GM23338 (cell line): Measurements from ENCODE around the gene CRACR2B. TPM values are rescaled to one million over a fixed set of nuclear protein-coding genes. Genes with fewer than 3 reads are reported as not detected.

Experiments
- ATAC-seq: fragments of 200-7000 bp; cut with Tn5 transposase; 3 replicates; pipeline ENCODE4 v1.9.1; 2020
- DNase-seq: peaks from one replicate; pipeline ENCODE4 v3.0.0-alpha.2; 2015; ENCODE audit warnings: low spot score
- H2AFZ ChIP-seq: fragments of 200-600 bp; sonication (generic); 2 replicates; pipeline ENCODE4 v1.8.0; 2016; ENCODE audit warnings: antibody characterized with exemption, mild to moderate bottlenecking, moderate library complexity
- H3F3A ChIP-seq: fragments of 200-600 bp; sonication (generic); replicated peaks from 2 replicates; pipeline ENCODE4 v1.8.0; 2017; ENCODE audit warnings: antibody characterized with exemption, mixed run types, low read depth
- H3K27ac ChIP-seq: fragments of 200-600 bp; sonication (generic); 2 replicates; pipeline ENCODE4 v1.6.1; 2016; ENCODE audit warnings: low read depth
- H3K27me3 ChIP-seq: fragments of 200-600 bp; sonication (generic); 2 replicates; pipeline ENCODE4 v1.8.0; 2016; ENCODE audit warnings: mild to moderate bottlenecking, mixed run types, moderate library complexity; ENCODE audit not compliant: insufficient read depth
- H3K36me3 ChIP-seq: fragments of 200-600 bp; sonication (generic); 2 replicates; pipeline ENCODE4 v1.8.0; 2016; ENCODE audit warnings: mild to moderate bottlenecking; ENCODE audit not compliant: insufficient read depth
- H3K4me1 ChIP-seq: fragments of 200-600 bp; sonication (generic); 2 replicates; pipeline ENCODE4 v1.8.0; 2016; ENCODE audit warnings: mild to moderate bottlenecking, moderate library complexity; ENCODE audit not compliant: insufficient read depth
- H3K4me2 ChIP-seq: fragments of 200-600 bp; sonication (generic); 2 replicates; pipeline ENCODE4 v1.7.1; 2017; ENCODE audit warnings: mixed run types
- H3K4me3 ChIP-seq: fragments of 200-600 bp; sonication (generic); 2 replicates; pipeline ENCODE4 v1.6.1; 2016; ENCODE audit warnings: mixed run types
- H3K79me2 ChIP-seq: fragments of 200-600 bp; sonication (generic); replicated peaks from 2 replicates; pipeline ENCODE4 v1.8.0; 2017; ENCODE audit warnings: mild to moderate bottlenecking; ENCODE audit not compliant: insufficient read depth
- H3K9me2 ChIP-seq: fragments of 200-600 bp; sonication (generic); 2 replicates; pipeline ENCODE4 v1.8.0; 2017; ENCODE audit not compliant: insufficient read depth
- H4K20me1 ChIP-seq: fragments of 200-600 bp; sonication (generic); replicated peaks from 2 replicates; pipeline ENCODE4 v1.8.0; 2017; ENCODE audit warnings: mild to moderate bottlenecking; ENCODE audit not compliant: insufficient read depth
- H3K27ac Mint-ChIP-seq: 2 replicates; pipeline ENCODE4 v1.8.0; 2020; ENCODE audit warnings: inconsistent platforms, mild to moderate bottlenecking, moderate library complexity, mixed read lengths
- H3K27me3 Mint-ChIP-seq: 3 replicates; pipeline ENCODE4 v1.8.0; 2022; ENCODE audit warnings: low read depth, mild to moderate bottlenecking, moderate library complexity, mixed read lengths, inconsistent platforms; ENCODE audit not compliant: insufficient read depth, poor library complexity
- H3K36me3 Mint-ChIP-seq: 3 replicates; pipeline ENCODE4 v1.8.0; 2021; ENCODE audit warnings: low read depth, mild to moderate bottlenecking, inconsistent platforms, moderate library complexity, mixed read lengths
- H3K4me1 Mint-ChIP-seq: 3 replicates; pipeline ENCODE4 v1.8.0; 2020; ENCODE audit warnings: mild to moderate bottlenecking, inconsistent platforms, mixed read lengths
- H3K4me3 Mint-ChIP-seq: 3 replicates; pipeline ENCODE4 v1.8.0; 2021; ENCODE audit warnings: moderate library complexity, mild to moderate bottlenecking, inconsistent platforms, mixed read lengths
- H3K9me3 Mint-ChIP-seq: 3 replicates; pipeline ENCODE4 v1.8.0; 2020; ENCODE audit warnings: moderate library complexity, mild to moderate bottlenecking, inconsistent platforms, mixed read lengths
- NANOG ChIP-seq: IDR thresholded peaks from 2 replicates; pipeline ENCODE4 v1.6.1; 2016; ENCODE audit warnings: antibody characterized with exemption, borderline replicate concordance
- polyA plus RNA-seq: library from polyadenylated mRNA; unstranded; fragments of >200 nt; fragmentation: Nextera tagmentation; extraction: Ambion mirVana; gene quantifications from 2 replicates; pipeline ENCODE4 v1.2.1, GENCODE V29; 2016
- total RNA-seq: library from RNA; depleted of rRNA; stranded (reverse); fragments of >200 nt; shearing (Covaris generic); gene quantifications from 2 replicates; pipeline ENCODE4 v1.2.3, GENCODE V29; 2014
- TF ChIP-seq, protein P1 (sequence below): fragments of 250-450 bp; sonication (Bioruptor Pico); IDR thresholded peaks from 2 replicates; pipeline ENCODE4 v1.5.0; 2020; ENCODE audit warnings: mild to moderate bottlenecking, moderate library complexity

Gene CRACR2B
- total and polyA plus RNA-seq, 2 experiments from 2014 or later = 55.9 to 64.1 TPM

DNA sequence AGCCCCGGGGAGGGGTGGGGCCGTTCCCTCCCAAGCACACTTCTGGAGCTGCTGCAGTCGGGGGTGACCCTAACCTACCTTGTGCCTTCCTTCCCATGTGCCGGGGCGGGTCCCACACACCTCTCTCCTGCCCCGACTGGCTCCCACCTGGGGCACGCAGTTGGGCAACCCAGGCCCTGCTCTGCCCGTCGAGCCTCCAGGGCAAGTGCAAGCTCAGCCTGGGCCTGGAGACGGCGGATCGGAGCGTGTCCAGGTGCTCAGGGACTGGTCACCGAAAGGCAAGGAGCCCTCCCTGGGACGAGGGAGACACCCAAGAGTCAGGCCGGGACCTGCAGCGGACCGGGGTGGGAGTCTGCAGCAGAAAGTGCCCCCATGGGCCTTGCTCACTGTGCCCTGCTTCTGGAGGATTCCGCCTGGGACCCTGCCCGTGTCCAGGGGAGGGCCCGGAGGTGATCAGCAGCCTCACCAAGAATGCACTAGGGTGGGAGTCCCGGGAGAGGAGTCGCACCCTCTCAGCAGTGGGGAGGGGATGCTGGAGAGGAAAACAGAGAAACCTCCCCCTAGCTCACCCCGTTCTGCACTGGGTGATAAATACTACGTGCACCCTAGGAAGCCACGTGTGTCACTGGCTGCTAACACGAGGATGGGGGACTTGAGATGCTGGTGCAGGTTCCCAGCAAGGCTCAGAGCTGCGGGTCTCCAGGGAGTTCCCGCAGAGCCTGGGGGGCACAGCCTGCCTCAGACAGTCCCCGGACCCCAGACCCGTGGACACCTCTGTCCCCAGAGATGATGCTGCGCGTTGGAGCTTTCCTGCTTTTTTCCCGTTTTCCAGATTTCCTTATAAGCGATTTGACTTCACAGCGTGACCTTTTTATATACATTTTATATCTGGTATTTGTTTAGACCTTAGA, 45.2 kb upstream of the CRACR2B start:
- peaks cover 30% of the 10 kb centered on the region for H3K4me1 Mint-ChIP-seq

More for the DNA sequence above, 45.2 kb upstream of the CRACR2B start:
- H3K36me3 ChIP-seq = no peaks in the 10 kb centered on the region
- peaks cover 7% of the 10 kb centered on the region for H3K79me2 ChIP-seq
- peak overlapping the region; percentile 60; the same call in 1 of the 2 replicates for H3K27ac ChIP-seq
- Mint-ChIP-seq H3K9me3 (no peaks in the 10 kb centered on the region), H3K36me3 (peaks cover 18% of the 10 kb centered on the region), H3K27me3 (peaks cover 13% of the 10 kb centered on the region), H3K4me3 (peak overlapping the region; percentile 59; the same call in 1 of the 3 replicates), H3K27ac (peak overlapping the region; percentile 67; the same call in 1 of the 2 replicates)
- no peak for DNase-seq
- H3K4me1 ChIP-seq = peaks cover 14% of the 10 kb centered on the region
- no peak for TF ChIP-seq NANOG
- TF ChIP-seq, protein P1, sequence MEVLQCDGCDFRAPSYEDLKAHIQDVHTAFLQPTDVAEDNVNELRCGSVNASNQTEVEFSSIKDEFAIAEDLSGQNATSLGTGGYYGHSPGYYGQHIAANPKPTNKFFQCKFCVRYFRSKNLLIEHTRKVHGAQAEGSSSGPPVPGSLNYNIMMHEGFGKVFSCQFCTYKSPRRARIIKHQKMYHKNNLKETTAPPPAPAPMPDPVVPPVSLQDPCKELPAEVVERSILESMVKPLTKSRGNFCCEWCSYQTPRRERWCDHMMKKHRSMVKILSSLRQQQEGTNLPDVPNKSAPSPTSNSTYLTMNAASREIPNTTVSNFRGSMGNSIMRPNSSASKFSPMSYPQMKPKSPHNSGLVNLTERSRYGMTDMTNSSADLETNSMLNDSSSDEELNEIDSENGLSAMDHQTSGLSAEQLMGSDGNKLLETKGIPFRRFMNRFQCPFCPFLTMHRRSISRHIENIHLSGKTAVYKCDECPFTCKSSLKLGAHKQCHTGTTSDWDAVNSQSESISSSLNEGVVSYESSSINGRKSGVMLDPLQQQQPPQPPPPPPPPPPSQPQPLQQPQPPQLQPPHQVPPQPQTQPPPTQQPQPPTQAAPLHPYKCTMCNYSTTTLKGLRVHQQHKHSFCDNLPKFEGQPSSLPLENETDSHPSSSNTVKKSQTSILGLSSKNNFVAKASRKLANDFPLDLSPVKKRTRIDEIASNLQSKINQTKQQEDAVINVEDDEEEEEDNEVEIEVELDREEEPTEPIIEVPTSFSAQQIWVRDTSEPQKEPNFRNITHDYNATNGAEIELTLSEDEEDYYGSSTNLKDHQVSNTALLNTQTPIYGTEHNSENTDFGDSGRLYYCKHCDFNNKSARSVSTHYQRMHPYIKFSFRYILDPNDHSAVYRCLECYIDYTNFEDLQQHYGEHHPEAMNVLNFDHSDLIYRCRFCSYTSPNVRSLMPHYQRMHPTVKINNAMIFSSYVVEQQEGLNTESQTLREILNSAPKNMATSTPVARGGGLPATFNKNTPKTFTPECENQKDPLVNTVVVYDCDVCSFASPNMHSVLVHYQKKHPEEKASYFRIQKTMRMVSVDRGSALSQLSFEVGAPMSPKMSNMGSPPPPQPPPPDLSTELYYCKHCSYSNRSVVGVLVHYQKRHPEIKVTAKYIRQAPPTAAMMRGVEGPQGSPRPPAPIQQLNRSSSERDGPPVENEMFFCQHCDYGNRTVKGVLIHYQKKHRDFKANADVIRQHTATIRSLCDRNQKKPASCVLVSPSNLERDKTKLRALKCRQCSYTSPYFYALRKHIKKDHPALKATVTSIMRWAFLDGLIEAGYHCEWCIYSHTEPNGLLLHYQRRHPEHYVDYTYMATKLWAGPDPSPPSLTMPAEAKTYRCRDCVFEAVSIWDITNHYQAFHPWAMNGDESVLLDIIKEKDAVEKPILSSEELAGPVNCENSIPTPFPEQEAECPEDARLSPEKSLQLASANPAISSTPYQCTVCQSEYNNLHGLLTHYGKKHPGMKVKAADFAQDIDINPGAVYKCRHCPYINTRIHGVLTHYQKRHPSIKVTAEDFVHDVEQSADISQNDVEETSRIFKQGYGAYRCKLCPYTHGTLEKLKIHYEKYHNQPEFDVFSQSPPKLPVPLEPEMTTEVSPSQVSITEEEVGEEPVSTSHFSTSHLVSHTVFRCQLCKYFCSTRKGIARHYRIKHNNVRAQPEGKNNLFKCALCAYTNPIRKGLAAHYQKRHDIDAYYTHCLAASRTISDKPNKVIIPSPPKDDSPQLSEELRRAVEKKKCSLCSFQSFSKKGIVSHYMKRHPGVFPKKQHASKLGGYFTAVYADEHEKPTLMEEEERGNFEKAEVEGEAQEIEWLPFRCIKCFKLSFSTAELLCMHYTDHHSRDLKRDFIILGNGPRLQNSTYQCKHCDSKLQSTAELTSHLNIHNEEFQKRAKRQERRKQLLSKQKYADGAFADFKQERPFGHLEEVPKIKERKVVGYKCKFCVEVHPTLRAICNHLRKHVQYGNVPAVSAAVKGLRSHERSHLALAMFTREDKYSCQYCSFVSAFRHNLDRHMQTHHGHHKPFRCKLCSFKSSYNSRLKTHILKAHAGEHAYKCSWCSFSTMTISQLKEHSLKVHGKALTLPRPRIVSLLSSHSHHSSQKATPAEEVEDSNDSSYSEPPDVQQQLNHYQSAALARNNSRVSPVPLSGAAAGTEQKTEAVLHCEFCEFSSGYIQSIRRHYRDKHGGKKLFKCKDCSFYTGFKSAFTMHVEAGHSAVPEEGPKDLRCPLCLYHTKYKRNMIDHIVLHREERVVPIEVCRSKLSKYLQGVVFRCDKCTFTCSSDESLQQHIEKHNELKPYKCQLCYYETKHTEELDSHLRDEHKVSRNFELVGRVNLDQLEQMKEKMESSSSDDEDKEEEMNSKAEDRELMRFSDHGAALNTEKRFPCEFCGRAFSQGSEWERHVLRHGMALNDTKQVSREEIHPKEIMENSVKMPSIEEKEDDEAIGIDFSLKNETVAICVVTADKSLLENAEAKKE (CRISPR knock-in tag) = no peak
- no peak overlapping the region for H2AFZ ChIP-seq
- H3K27me3 ChIP-seq = no peaks in the 10 kb centered on the region
- H3K4me3 ChIP-seq = peak overlapping the region; percentile 7; the same call in 1 of the 2 replicates
- H3F3A ChIP-seq = peaks cover 10% of the 10 kb centered on the region
- no peaks in the 10 kb centered on the region for H3K9me2 ChIP-seq
- H3K4me2 ChIP-seq = peak overlapping the region; percentile 19
- ATAC-seq = no peak
- peaks cover 11% of the 10 kb centered on the region for H4K20me1 ChIP-seq
